ENCODE measurements around the gene FGF22.
A peak's percentile ranks its signal among the peaks of the same experiment; 100 is the strongest.
"Not testable (repeated sequence)": the region's sequence is repeated elsewhere in the genome, so short reads cannot be mapped to it uniquely, and the experiment has no call there.

FGF22 gene

GRCh38 chr19:664913-665443, 25.3 kb downstream of the FGF22 start:
- no peak overlapping the region for H3K27ac ChIP-seq (ENCODE audit: low read length)
- H3K9ac ChIP-seq (ENCODE audit: low read length): no peak overlapping the region

GRCh38 chr19:666985-667573, 27.4 kb downstream of the FGF22 start:
- not testable (repeated sequence) for H2AFZ ChIP-seq (ENCODE audit: low read length); H3K9ac ChIP-seq (ENCODE audit: low read length); H3K4me2 ChIP-seq (ENCODE audit: low read depth, low read length); H3K4me1 ChIP-seq (ENCODE audit: low read length); H3K36me3 ChIP-seq (replicated peaks; ENCODE audit: insufficient read depth, low read length); H3F3A ChIP-seq (ENCODE audit: insufficient read depth, low read length); H3K9me3 ChIP-seq (replicated peaks; ENCODE audit: insufficient read depth, low read length); H3K9me2 ChIP-seq (replicated peaks; ENCODE audit: insufficient read depth, low read length); DNase-seq; H3K4me3 ChIP-seq (ENCODE audit: low read length); H3K27ac ChIP-seq (ENCODE audit: low read length); H4K20me1 ChIP-seq (ENCODE audit: insufficient read depth, low read length)
- peaks cover 62% of the 10 kb centered on the region for H3K27me3 ChIP-seq (replicated peaks; ENCODE audit: insufficient read depth, low read length)
- H3K79me2 ChIP-seq (ENCODE audit: low read length): peaks cover 14% of the 10 kb centered on the region

More at GRCh38 chr19:664913-665443, 25.3 kb downstream of the FGF22 start:
- peak overlapping the region; percentile 25; the same call in 1 of the 2 replicates for H3K4me2 ChIP-seq (ENCODE audit: low read depth, low read length)
- no peaks in the 10 kb centered on the region for H3K9me2 ChIP-seq (replicated peaks; ENCODE audit: insufficient read depth, low read length)
- H2AFZ ChIP-seq (ENCODE audit: low read length): peak overlapping the region; percentile 70
- H3K27me3 ChIP-seq (replicated peaks; ENCODE audit: insufficient read depth, low read length): peaks cover 41% of the 10 kb centered on the region
- H3K4me3 ChIP-seq (ENCODE audit: low read length): no peak overlapping the region
- H3K9me3 ChIP-seq (replicated peaks; ENCODE audit: insufficient read depth, low read length): no peaks in the 10 kb centered on the region
- DNase-seq: peak; percentile 67
- H4K20me1 ChIP-seq (ENCODE audit: insufficient read depth, low read length): peaks cover 10% of the 10 kb centered on the region
- no peaks in the 10 kb centered on the region for H3K36me3 ChIP-seq (replicated peaks; ENCODE audit: insufficient read depth, low read length)
- TF ChIP-seq EZH2phosphoT487 (IDR thresholded peaks at IDR 0.05; ENCODE audit: low read length) (no peak), CTCF (IDR thresholded peaks at IDR 0.05; ENCODE audit: low read length) (peak; percentile 90)
- peaks cover 27% of the 10 kb centered on the region for H3F3A ChIP-seq (ENCODE audit: insufficient read depth, low read length)
- H3K79me2 ChIP-seq (ENCODE audit: low read length): peaks cover 33% of the 10 kb centered on the region
- peaks cover 10% of the 10 kb centered on the region for H3K4me1 ChIP-seq (ENCODE audit: low read length)

GRCh38 chr19:668675-669434, 29.2 kb downstream of the FGF22 start:
- not testable (repeated sequence) for H3F3A ChIP-seq (ENCODE audit: insufficient read depth, low read length); H3K79me2 ChIP-seq (ENCODE audit: low read length); H3K9me2 ChIP-seq (replicated peaks; ENCODE audit: insufficient read depth, low read length); H3K4me3 ChIP-seq (ENCODE audit: low read length); H2AFZ ChIP-seq (ENCODE audit: low read length); H4K20me1 ChIP-seq (ENCODE audit: insufficient read depth, low read length); H3K9me3 ChIP-seq (replicated peaks; ENCODE audit: insufficient read depth, low read length); H3K4me1 ChIP-seq (ENCODE audit: low read length); H3K27ac ChIP-seq (ENCODE audit: low read length); H3K4me2 ChIP-seq (ENCODE audit: low read depth, low read length); H3K36me3 ChIP-seq (replicated peaks; ENCODE audit: insufficient read depth, low read length); H3K9ac ChIP-seq (ENCODE audit: low read length); DNase-seq
- peaks cover 79% of the 10 kb centered on the region for H3K27me3 ChIP-seq (replicated peaks; ENCODE audit: insufficient read depth, low read length)

GRCh38 chr19:670609-671075, 31.0 kb downstream of the FGF22 start:
- Histone ChIP-seq H3K27ac (ENCODE audit: low read length) (no peak overlapping the region), H3K27me3 (replicated peaks; ENCODE audit: insufficient read depth, low read length) (peaks cover 96% of the 10 kb centered on the region), H4K20me1 (ENCODE audit: insufficient read depth, low read length) (no peaks in the 10 kb centered on the region), H3K36me3 (replicated peaks; ENCODE audit: insufficient read depth, low read length) (no peaks in the 10 kb centered on the region), H3K9me2 (replicated peaks; ENCODE audit: insufficient read depth, low read length) (no peaks in the 10 kb centered on the region), H3K4me1 (ENCODE audit: low read length) (no peaks in the 10 kb centered on the region), H3K9ac (ENCODE audit: low read length) (no peak overlapping the region), H3K4me2 (ENCODE audit: low read depth, low read length) (no peak overlapping the region), H3F3A (ENCODE audit: insufficient read depth, low read length) (no peaks in the 10 kb centered on the region), H3K9me3 (replicated peaks; ENCODE audit: insufficient read depth, low read length) (no peaks in the 10 kb centered on the region), H3K4me3 (ENCODE audit: low read length) (no peak overlapping the region), H3K79me2 (ENCODE audit: low read length) (no peaks in the 10 kb centered on the region), H2AFZ (ENCODE audit: low read length) (no peak overlapping the region)
- DNase-seq: no peak
- no peak for TF ChIP-seq EZH2 (optimal IDR thresholded peaks at IDR 0.05; ENCODE audit: low read depth, low read length)
- TF ChIP-seq CTCF (IDR thresholded peaks at IDR 0.05; ENCODE audit: low read length): peak; percentile 29

Measured in MM.1S (cell line).